GM10248 (cell line): ENCODE measurements around the gene NUMB.

Experiments
- CTCF ChIA-PET: fragments of 300-600 bp; sonication (Branson Sonifier 250); formaldehyde crosslinking; extraction: SDS; loops from one replicate; lab custom pipeline; 2021; ENCODE audit warnings: antibody characterized with exemption; lab: Yijun Ruan, JAX
- POLR2A ChIA-PET: fragments of 350-650 bp; sonication (Branson Sonifier 250); formaldehyde crosslinking; extraction: SDS; loops from one replicate; lab custom pipeline; 2020; ENCODE audit warnings: antibody characterized with exemption; lab: Yijun Ruan, JAX
- DNase-seq: peaks from one replicate; pipeline ENCODE4 v3.0.0; 2012; ENCODE audit errors: extremely low spot score
- TF ChIP-seq, protein P1 (sequence below): IDR thresholded peaks from 2 replicates; pipeline ENCODE4 v1.5.1; 2012; ENCODE audit warnings: mild to moderate bottlenecking, low read depth; ENCODE audit errors: extremely low read depth, missing control alignments, control extremely low read depth

NUMB gene

DNA sequence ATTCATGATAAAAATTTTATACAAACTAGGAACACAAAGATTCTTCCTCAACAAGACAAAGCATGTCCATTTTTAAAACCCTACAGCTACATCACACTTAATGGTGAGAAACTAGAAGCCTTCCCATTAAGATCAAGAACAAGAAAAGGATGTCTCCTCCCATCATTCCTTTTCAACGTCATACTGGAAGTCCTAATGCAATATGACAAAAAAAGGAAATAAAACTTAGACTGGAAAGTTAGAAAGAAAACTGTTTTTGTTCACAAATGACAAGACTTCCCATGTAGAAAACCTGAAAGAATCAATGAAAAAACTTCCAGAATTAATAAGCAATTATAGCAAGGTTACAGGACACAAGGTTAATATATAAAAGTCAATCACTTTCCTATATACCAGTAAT, 82.5 kb downstream of the NUMB start:
- ChIA-PET CTCF (no interaction called here), POLR2A (no interaction called here)
- TF ChIP-seq, protein P1, sequence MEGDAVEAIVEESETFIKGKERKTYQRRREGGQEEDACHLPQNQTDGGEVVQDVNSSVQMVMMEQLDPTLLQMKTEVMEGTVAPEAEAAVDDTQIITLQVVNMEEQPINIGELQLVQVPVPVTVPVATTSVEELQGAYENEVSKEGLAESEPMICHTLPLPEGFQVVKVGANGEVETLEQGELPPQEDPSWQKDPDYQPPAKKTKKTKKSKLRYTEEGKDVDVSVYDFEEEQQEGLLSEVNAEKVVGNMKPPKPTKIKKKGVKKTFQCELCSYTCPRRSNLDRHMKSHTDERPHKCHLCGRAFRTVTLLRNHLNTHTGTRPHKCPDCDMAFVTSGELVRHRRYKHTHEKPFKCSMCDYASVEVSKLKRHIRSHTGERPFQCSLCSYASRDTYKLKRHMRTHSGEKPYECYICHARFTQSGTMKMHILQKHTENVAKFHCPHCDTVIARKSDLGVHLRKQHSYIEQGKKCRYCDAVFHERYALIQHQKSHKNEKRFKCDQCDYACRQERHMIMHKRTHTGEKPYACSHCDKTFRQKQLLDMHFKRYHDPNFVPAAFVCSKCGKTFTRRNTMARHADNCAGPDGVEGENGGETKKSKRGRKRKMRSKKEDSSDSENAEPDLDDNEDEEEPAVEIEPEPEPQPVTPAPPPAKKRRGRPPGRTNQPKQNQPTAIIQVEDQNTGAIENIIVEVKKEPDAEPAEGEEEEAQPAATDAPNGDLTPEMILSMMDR = no peak
- DNase-seq = no peak

- ChIA-PET CTCF (interaction anchor here (0.6 to 1.4 kb wide), 6 partner anchors 9 to 98 kb away, joined by 3 to 6 read pairs (median 3); no protein-coding TSS in a partner anchor), POLR2A (no interaction called here)
- TF ChIP-seq, protein P1 = no peak
- no peak for DNase-seq
These were observed 84.1 kb downstream of the NUMB start for GRCh38 chr14:73374218-73374617.

DNA sequence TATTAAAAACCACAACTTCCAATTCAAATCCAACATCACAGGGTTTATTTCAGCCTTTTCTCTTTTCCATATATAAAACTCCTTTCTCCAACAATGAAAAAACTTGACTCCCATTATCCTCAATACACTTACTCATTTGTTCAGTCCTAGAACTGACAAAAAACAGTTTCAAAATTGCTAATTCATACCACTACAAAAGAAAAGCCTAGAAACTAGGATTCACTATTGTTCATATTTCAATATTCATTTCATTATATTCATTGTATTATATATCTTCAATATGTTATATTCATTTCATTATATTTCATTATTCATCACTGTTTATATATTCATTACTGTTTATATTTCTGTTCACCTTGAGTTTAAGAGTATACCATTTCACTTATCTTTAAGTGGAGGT, 85.8 kb downstream of the NUMB start:
- POLR2A ChIA-PET = interaction anchor here (1.0 kb wide), 1 partner anchor 13 kb away, joined by 3 read pairs; no protein-coding TSS in a partner anchor
- TF ChIP-seq, protein P1 = no peak
- CTCF ChIA-PET = no interaction called here
- DNase-seq = no peak

DNA sequence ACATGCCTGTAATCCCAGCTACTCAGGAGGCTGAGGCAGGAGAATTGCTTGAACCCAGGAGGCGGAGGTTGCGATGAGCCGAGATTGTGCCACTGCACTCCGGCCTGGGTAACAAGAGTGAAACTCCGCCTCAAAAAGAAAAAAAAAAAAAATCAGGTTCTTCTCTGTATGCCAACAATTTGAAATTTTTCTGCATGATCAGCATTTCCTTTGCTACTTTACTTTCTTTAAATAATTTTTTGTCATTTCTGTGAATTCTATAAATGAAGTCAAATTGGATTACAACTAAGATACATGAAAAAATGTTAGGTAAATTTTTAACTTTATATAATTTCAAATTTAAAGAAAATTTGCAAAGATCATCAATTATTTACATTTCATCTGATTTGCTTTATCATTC, 87.8 kb downstream of the NUMB start:
- POLR2A ChIA-PET = interaction anchor here (0.7 kb wide), 1 partner anchor 62 kb away, joined by 3 read pairs; no protein-coding TSS in a partner anchor
- CTCF ChIA-PET = interaction anchor here (0.9 kb wide), 1 partner anchor 37 kb away, joined by 3 read pairs; no protein-coding TSS in a partner anchor
- TF ChIP-seq, protein P1 = no peak
- no peak for DNase-seq

GRCh38 chr14:73369428-73369827, 88.9 kb downstream of the NUMB start:
- CTCF ChIA-PET = interaction anchor here (1.2 kb wide), 1 partner anchor 74 kb away, joined by 3 read pairs; no protein-coding TSS in a partner anchor
- no peak for DNase-seq
- TF ChIP-seq, protein P1 = no peak
- POLR2A ChIA-PET = no interaction called here

GRCh38 chr14:73368616-73369015, 89.7 kb downstream of the NUMB start:
- POLR2A ChIA-PET = interaction anchor here (0.6 kb wide), 1 partner anchor 1300 kb away, joined by 5 read pairs; no protein-coding TSS in a partner anchor
- CTCF ChIA-PET = interaction anchor here (1.2 kb wide), 1 partner anchor 74 kb away, joined by 3 read pairs; no protein-coding TSS in a partner anchor
- no peak for DNase-seq
- TF ChIP-seq, protein P1 = no peak
